Measurements from ENCODE around the gene TOM1L2.
A peak's percentile ranks its signal among the peaks of the same experiment; 100 is the strongest.

Gene TOM1L2

DNA sequence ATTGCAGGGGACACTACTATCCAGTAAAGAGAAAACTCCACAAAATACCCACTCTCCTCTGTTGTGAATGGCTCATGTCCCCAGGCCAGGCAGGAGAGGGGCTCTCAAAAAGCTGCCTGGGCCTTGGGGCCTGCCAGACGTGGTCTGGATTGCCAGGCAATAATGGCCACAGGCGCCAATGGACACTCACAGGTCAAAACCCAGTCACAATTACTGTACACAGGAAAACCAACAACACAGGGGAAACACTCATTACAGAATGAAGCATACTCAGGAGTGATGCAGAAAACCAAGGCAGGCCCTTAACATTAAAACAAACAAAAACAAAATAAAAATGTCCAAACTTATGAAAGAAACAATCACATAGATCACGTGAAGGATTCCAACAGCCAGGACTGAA is 100.3 kb downstream of the TOM1L2 start:
- no peak for DNase-seq

DNA sequence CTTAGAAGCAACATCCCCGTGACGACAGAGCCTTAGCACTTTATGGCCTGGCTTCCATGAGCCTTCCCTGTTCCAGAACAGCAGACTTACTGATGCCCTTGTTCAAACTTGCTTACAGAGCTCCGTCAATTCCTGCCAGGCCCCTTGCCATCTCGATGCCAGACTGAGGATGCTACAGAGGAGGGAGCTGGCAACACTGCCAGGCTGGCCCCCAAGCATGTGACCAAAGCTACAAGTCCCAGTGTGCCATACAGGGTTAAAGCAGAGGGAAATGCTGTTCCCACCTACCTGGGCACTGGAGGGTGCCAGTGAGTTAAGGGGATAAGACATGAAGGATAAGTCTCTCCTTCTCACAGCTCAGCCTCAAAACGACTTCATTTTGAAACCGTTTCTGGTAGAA is 102.0 kb downstream of the TOM1L2 start:
- DNase-seq: no peak

DNA sequence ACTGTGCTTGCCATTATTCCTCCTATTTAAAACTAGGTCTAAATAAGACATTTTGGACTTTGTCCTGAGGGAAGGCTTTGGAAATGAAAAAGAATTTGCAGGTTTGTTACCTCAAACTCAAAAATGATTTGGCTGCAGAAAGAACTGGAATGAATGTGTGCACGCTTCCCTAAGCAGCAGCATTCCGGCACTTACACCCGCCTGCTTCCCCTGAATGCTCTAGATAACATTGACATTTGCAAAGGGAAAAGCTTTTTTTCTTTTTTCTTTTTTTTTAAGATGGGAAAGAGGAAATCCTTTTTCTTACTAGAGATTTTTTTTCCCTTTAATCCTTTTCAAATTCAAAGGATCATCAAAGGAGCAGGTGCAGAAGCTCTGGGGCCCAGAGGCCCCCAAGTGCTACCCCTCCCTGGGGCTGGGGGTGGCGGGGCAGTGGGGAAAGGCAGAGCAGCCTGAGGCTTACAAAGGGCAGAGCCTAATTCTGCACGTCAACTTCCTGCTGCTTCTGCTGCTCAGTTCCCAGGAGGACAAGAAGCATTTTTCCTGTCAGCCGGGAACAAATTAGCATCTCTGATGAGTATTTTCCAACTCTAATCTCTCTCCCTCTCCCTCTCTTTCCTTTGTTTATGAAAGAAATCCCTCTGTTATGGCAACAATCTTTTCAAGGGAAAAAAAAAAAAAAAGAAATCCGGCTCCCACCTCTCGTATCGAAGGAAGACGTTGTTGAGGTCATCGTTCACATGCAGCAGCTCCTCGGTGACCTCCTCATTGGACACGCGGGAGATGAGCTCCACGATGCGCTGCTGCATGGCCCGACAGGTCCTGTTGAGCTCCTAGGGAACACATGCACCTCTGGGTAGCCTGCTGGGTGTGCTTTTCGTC is 103.3 kb downstream of the TOM1L2 start:
- DNase-seq: no peak

DNA sequence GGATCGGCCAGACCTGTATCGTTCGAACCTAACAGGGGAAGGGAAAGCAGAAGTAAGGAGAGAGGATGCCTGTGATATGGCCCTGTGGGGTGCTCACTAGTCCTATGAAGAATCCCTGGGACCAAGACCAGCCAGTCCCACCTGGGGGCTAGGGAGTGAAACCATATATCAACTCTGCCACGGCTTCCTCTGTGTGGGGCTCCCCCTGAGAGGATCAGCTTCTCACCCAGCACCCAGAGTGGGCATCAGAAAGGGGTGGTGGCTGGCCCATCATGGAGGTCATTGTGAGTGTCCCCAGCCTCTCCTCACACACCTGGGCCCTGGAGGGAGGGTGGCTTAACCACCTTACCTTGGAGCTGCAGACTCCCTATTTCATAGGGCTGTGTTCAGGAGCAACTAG is 105.3 kb downstream of the TOM1L2 start:
- DNase-seq: no peak

DNA sequence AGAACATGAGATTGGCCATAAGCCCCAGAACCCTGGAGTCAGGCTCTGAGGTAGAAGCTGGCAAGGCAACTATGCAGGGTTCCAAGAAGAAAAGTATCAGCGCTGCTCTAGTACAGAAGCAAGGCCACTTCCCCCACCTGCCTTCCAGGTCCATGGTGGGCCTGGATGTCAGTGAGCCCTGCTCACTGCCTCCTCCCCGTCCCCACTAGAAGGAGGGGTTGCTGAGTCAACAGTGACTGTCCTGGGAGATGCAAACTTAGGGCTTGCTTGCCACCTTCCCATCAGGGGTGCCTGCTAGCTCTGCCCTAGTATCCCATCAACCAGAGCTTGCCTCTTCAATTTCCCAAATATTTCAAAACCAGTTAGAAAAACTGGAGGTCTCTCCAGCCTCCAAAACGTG is 105.8 kb downstream of the TOM1L2 start:
- DNase-seq: no peak

DNA sequence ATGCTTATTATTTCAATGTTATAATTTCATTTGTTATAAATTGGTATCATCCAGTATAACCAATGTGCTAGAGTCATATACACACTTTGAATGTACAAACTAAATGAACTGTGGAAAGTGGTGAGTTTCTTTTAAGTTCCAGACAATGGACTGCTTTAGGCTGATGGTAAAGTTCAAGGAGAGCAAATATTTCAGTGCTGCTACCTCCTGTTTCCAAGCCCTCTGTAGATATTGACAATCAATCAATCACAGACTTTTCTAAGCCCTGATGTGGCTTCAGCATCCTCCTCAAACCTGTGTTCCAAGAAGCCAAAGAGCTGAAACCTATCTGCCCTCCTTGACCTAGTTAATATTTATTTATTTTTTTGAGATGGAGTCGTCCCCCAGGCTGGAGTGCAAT is 107.2 kb downstream of the TOM1L2 start:
- no peak for DNase-seq

DNA sequence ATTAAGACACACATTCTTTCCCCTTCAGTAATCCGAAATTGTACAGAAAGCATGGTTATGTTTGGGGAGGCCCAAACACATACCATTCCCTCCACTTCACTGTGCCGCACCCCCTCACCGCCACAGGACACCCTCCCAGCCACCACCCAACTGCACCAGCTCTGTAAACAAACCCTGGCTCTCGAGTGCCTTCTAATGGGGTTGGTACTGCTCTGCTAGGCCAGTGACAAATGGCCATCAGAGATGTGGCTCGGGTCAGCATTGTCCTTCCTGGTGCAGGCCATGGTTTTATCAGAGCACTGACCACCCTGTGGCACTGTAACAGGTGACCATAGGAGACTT is 111.5 kb downstream of the TOM1L2 start:
- DNase-seq: no peak

DNA sequence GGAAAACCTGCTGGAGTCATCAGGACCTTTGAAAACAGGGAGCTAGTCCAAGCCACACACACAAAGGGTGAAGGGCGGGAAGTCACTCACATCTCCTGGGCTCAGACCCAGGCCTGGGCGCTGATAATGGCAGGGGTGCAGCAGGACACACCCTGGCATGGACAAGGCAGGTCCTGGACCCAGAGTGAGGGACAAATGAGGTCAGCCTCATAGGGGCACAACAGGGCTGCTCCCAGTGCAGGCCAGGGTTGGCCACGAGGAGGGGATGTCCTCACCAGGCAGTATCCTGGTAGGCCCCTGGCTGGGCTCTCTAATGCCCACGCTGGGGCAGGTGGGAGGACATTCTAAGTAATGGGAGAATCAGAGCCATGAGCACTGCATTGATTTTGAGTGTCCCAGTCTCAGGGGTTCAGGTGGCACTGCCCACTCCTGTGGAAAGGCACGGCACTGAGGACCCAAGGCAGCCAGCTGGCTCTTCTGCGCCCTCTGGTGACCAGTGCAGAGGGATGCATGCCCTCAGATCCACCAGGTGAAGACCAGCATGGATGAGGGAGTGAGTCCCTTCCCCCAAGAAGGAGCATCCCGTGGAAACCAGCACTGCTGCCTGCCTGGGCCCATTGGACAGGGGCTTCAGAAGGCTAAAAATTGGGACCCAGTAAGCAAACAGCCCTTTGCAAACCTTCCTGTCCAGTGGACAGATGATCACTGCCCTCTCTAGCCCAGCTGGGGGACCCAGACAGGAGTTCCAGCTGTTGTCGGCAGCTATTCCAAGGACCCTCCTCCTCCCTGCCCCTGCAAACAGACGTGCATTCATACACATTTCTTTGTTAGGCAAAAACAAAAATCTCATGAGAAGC is 112.1 kb downstream of the TOM1L2 start:
- peak; percentile 50 to 78 (median 62) for DNase-seq

DNA sequence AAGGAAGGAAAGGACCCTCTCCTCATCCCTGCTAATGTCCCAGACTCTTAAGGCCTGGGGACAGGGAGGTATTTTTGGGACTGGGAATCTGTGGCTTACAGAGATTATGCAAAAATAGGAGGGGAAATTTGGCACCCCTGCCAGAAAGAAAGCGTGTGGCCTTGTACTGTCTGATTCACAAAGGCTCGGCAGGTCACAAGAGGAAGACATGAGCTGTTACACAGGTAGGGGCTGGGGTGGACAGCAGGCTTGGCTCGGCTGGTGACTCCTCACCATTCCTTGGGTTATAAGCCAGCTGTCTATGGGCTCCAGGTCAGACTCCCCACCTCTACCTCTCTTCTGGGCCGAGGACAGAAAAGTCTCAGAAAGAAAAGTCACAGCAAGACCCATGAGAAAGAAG is 114.7 kb downstream of the TOM1L2 start:
- no peak for DNase-seq

DNA sequence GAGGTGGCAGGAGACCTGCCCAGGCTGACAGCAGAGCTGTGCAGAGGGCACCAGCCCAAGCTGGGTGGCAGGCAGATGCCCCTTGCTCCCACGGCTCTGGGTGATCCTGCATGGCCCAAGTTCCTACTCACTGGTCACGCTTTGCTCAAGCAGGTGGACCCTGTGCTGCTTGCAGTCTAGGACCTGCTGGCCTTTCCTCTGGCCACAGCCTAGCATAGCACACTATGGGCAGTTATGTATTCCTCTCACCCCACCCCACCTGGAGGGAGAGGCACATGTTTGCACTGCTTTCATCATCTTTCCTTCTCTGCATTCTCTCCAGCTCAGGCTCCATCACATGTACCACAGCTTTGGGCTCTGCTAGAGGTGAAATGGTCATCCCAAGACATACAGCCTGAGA is 115.8 kb downstream of the TOM1L2 start:
- no peak for DNase-seq

DNA sequence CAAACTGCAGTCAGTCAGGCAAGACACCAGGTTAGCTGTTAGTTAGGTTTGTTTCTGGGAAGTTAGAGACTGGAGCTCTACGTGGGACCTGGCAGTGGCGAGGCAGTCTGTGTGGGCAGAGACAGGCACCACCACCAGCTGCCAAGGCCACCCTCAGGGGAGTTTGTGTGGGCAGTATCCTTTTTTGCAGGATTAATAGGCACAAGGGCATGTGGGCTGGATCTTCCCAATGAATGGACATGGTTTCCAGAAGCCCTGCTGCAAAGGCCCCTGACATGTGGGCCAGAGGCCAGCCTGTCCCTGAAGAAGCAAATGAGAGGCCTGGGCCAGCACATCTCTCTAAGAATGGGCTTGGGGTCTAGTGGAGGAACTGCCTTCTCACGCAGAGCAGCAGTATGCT is 116.2 kb downstream of the TOM1L2 start:
- no peak for DNase-seq

DNA sequence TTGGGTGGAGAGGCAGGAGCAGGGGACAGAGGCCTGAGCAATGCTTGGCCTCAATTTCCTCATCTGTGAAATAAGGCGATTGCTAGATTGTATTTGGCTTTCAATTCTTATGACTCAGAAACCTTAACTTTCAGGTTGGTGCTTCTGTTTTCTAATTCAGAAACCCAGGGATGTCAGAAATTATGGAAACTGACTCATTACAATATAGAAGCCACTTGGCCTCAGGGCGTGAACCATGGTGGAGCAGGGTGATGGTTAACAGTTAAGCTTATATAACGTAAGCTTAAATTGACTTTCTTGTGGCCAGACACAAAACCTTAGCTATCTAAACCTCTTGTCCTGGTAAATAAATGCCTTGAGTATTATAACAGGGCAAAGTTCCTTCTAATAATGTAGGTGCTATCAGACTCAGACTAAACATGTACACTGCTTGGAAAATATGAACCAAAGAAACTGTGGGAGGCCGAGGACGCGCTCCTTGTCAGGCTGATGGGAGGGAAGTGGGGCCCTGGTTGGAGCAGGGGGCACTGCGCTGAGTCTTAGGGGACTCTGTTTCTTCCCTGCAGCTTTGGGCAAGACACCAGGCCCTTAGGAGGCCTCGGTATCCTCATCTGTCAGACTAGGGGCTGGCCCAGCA is 118.3 kb downstream of the TOM1L2 start:
- DNase-seq: no peak

DNA sequence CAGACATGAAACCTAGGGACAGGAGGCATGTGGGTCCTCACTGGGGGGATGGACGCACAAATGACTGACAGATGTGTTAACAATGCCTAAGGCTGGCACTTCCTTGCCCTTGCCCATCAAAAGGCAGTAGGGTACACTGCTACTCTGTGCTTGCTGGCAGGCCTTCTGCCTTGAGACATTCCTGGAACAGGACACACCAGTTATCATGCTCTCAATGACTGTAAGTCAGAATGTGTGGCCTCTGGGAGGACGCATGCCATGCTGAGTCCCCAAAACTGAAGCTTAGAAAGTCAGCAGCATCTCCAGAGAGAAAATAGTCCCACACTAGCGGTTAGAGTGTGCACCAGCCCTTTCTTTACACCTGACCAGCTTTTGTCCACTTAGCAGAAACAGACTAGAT is 119.3 kb downstream of the TOM1L2 start:
- no peak for DNase-seq

DNA sequence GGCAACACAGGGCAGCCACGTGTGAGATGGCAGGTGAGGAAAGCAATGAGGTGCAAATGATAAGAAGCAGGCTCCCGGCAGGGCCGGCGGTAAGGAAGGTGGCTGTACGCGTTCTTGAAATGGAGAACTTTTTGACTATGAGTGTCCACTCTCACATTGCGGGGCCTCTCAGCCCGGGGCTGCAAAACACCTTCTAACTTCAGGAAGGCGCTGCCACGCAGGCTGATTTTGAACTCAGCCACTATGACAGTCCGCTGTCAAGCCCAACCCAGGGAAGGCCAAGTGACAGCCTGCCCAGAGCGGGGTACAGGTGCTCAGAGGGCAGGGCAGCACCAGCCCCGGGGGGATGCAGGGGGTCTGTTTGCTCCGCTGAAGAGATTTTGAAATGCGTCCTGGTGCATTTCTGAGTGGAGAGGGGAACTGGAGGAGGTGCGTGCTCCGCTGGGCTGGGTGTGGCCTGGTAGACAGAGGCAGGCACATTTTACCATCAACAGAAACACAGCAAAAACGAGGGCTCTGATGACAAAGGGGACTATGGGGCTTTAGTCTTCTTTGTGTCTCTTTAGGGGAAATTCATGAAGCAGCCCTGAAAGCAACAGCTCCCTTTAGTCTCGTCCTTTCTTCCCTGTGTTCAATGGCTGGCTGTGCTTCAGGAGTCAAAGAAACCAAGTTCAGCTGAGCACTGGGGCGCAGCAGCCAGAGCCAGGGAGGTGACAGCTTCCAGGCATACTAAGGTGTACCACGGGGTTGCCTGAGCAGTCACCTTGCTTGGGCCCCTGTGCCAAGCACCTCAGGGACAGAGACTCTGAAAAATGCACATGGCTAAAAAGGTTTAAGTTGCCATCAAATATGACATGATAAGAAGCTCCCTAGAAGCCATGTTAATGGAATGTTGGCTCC is 120.8 kb downstream of the TOM1L2 start:
- DNase-seq: peak in 2 of 6 experiments; percentile 29 to 35

DNA sequence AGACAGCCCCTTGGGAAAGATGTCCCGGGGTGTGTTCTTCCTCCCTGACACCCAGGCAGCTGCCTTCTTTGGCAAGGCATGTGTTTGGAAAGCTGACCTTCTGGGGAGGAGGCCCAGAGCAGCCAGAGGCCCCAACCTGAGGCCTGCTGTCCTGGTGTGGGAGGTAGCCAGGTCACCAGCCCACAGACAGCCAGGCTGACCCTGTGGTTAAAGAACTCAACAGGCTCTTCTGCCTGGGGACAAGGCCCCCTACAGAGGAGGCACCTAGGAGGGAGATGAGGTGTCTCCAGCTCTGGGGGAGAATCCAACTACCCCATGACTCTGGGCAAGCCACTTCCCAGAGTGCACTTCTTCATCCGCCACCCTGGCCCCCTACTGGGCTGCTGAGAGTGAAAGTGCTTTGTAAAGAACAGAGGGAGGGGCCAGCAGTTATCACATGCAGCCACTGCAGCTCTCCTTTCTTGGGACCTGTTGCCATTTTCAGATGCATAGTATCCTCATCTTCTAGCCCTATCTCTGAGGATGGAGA is 122.3 kb downstream of the TOM1L2 start:
- DNase-seq: peak; percentile 31 to 62 (median 53)

DNA sequence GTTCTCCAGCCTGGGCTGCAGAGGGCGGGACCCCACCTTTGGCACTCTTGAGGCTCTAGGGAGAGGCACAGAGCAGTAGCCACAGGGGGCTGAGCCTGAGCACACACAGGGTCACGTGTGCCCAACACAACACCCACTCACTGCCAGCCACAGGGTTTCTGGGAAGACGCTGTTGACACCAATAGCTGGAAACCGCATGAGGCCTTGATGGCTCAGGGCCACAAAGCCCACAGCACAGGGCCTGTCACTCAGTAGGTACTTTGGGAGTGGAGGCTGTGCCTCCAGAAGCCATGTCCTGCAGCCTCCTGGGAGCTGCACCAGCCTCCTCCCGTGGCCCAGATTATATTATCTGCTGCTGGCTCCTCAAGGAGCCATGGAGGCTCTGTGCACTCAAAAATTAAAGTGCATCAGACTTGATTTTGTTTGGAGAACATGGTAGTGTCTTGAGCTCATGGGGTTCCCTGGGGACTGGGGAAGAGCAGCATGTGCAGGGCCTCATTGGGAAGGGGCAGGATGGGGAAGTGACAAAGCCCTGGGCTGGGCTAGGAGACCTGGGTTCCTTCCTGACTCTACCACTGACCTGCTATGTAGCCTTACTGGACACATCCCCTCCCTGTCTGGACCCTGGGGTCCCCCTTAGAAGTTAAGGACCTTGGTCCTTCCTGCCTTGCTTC is 122.9 kb downstream of the TOM1L2 start:
- DNase-seq: peak; percentile 60 to 85 (median 74)

DNA sequence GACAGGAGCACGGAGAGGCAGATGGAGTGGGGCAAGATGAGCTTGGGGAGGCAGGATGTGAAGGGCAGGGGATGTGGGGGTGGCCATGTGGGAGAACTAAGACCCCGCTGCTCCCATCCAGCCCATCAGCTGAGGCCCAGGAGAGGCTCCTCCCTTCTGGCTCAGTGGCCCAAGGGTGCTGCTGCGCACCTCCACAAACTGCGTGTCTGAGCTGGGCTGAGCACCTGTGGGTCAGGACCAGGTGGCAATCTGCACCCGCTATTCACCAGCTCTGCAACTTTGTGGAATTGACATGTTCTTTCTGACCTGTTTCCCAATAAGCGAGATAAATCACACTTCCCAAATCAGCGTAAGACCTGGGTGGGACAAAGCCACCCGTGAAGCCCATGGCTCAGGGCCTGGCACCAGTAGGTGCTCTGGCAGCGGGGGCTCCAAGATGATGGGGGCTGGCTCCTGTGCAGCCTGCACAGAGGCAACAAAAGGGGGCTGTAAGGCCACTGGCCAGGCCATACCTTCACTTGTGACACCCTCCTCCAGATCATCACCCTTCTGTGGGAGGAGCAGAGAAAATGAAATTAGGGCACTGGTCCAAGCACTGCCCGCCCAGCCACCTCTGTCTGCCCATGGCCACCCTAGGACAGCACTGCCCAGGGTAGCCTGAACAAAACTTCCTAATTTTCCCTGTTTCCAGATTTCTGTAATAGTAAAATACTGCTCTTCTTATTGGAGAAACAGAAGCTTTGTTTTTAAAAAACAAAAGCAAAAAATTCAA is 123.7 kb downstream of the TOM1L2 start:
- DNase-seq: no peak

DNA sequence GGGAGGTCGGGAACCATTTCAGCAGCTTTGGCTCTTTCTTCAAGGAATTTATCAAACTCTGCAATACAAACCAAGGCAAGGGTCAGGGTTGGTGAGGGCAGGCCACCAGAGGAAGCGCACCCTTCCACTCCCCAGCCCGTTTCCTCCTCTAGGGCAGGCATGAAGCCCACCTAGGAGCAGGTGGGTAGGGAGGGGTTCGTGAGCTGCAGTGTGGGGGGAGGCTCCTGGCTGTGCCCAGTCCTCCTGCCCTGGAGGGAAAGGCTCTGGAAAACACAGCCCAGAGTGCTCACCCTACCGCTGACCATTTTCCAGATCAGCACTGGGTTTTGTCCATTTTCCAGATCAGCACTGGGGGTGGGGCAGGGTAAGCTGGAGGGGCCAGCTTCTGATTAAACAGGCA is 124.5 kb downstream of the TOM1L2 start:
- DNase-seq: no peak

DNA sequence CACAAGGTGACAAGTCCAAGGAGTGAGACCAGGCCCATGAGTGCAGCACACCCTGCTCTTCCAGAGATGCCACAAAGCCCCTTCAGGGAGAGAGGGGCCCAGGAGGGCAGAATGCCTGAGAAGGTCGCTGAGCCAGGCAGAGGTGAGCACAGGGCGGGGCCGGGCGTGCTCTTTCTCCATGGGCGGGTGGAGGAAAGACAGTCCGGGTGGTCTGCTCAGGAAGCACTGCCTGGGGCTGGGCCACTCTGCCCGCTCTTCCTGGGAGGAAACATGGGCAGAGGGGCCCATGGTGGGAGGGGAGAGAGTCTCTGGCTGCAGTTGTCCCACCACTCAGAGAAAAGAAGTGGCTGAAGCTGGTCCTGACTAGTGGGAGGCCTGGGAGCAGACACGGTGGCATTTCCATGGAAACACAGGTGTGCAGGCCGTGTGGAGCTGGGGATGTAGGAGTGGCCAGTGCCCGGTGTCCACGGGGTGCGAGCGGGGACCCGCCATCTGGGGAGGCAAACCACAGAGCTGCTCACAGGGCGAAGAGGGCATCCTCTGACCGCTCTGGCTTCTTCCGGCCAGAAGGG is 125.0 kb downstream of the TOM1L2 start:
- no peak for DNase-seq

DNA sequence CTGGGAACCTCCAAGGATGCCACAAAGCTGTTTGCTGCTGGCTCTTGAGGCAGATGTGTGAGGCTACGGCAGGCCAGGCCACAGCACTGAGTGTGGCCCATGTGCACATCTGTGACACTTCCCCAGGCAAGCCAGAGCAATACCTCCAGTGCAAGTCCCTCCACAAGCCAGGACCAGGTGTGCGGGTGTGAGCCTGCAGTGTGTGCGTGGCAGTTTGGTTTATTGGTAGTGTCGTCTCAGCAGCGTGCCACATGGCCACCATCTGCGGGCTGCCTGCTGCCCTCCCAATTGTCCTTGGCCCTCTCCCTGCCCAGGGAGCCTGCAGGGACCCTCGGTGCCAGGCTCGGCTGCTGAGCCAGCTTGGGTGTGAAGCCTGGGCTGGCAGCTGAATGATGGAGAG is 125.6 kb downstream of the TOM1L2 start:
- no peak for DNase-seq

DNA sequence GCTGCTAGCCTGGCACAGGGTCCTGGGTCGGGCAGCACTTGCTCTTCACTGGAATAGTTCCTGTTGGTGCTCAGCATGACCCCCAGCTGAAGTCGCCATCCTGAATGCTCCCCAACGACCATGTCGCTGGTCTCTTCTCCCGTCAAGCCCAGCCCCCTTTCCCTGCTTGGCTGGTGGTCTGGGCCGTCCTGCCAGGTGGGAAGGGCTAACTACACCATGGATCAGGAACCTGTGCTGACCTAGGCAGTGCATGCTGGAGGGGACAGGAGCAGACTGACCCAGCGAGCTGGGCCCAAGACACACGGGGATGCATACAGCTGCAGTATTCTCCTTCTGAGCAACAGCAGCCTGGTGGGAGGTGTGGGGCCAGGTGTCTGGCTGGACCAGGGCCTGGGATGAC is 126.2 kb downstream of the TOM1L2 start:
- DNase-seq: no peak
